Colonic mucosa (tissue), 4 donors: Measurements from ENCODE around the gene YAP1. TPM values are rescaled to one million over a fixed set of nuclear protein-coding genes. Genes with fewer than 3 reads are reported as not detected.

Experiments
- DNase-seq: peaks from one replicate; pipeline ENCODE4 v3.0.0-alpha.2; 2020
- H3K27ac ChIP-seq: fragments of 200-600 bp; one replicate; pipeline ENCODE4 v1.8.0; 2021
- H3K27me3 ChIP-seq: fragments of 200-600 bp; one replicate; pipeline ENCODE4 v1.8.0; 2021
- H3K36me3 ChIP-seq: fragments of 200-600 bp; one replicate; pipeline ENCODE4 v1.8.0; 2021
- H3K4me1 ChIP-seq: fragments of 200-600 bp; one replicate; pipeline ENCODE4 v1.8.0; 2021; ENCODE audit warnings: mild to moderate bottlenecking
- H3K4me3 ChIP-seq: fragments of 200-600 bp; one replicate; pipeline ENCODE4 v1.8.0; 2021
- H3K9ac ChIP-seq, 2 donors: one replicate each; pipeline ENCODE4 v1.7.0; 2013; ENCODE audit warnings: control low read depth in 2 of 2, low read depth in 2 of 2, low read length in 2 of 2
- H3K9me3 ChIP-seq: fragments of 200-600 bp; one replicate; pipeline ENCODE4 v1.8.0; 2021
- intact Hi-C: fragments of 100-400 bp; cut with DNase I; formaldehyde crosslinking; loops from one replicate; pipeline ENCODE4 v1.14.1; 2022
- total RNA-seq, 2 donors: library from RNA; stranded (reverse); fragmentation: NEBNext Ultra II Directional in 1 of 2; extraction: Animal tissue kit (Norgen Biotek cat#: 25700) in 1 of 2; gene quantifications; one replicate each; pipeline ENCODE4 v1.2.1, GENCODE V29; 2021
- TF ChIP-seq, protein P1 (sequence below): fragments of 200-600 bp; IDR thresholded peaks from one replicate; pipeline ENCODE4 v1.8.0; 2022; ENCODE audit warnings: antibody characterized with exemption, mild to moderate bottlenecking
- donor health status: healthy.
- donor health status: DM: no; HTN: no; CAD: no.
- donor health status: DM: no; HTN: no; CAD: no.

YAP1 gene
- total RNA-seq, 2 donors from 2014 or later = 43.9 to 71.7 TPM

DNA sequence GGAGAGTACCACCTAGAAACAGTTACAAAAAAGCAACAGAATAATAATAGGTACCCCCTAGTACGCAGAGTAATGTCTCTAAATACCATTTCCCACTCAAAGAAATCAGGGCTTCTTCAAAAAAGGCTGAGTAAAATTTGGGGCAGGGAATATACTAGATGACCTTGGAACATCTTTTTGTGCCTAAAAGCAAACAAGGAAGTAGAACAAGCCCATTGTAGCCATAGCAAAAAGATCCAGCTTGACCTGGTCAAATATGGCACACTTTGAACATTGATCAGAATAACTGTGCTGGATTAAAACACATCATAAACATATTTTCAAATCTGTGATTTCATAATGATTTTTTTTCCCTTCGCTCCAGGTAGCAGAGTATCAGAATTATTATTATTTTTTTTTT is 91.5 kb downstream of the YAP1 start:
- H3K9me3 ChIP-seq = no peaks in the 10 kb centered on the region
- no peaks in the 10 kb centered on the region for H3K4me1 ChIP-seq
- DNase-seq = no peak
- intact Hi-C loops = no loop called here
- H3K36me3 ChIP-seq = no peaks in the 10 kb centered on the region
- H3K4me3 ChIP-seq = no peak overlapping the region
- no peak overlapping the region for H3K9ac ChIP-seq
- H3K27me3 ChIP-seq = no peaks in the 10 kb centered on the region
- H3K27ac ChIP-seq = no peak overlapping the region
- TF ChIP-seq, protein P1, sequence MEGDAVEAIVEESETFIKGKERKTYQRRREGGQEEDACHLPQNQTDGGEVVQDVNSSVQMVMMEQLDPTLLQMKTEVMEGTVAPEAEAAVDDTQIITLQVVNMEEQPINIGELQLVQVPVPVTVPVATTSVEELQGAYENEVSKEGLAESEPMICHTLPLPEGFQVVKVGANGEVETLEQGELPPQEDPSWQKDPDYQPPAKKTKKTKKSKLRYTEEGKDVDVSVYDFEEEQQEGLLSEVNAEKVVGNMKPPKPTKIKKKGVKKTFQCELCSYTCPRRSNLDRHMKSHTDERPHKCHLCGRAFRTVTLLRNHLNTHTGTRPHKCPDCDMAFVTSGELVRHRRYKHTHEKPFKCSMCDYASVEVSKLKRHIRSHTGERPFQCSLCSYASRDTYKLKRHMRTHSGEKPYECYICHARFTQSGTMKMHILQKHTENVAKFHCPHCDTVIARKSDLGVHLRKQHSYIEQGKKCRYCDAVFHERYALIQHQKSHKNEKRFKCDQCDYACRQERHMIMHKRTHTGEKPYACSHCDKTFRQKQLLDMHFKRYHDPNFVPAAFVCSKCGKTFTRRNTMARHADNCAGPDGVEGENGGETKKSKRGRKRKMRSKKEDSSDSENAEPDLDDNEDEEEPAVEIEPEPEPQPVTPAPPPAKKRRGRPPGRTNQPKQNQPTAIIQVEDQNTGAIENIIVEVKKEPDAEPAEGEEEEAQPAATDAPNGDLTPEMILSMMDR = no peak

DNA sequence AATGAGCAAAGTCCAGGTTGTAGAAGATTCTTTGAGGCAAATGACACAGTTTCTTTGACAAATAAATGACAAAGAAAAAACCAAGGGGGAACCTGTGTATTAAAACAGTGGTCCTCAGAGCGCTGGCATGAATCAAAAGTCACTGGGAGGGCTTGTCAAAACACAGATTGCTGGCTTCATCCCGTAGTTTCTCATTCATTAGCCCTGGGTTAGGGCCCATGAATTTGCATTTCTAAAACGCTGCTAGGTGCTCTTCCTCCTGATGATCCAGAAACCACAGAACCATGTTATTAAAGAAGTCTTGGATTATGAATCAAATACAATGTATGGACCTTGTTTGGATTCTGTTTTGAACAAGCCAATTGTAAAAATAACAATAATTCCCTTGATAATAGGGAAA is 92.7 kb downstream of the YAP1 start:
- intact Hi-C loops = no loop called here
- Histone ChIP-seq H3K4me1 (no peaks in the 10 kb centered on the region), H3K4me3 (no peak overlapping the region), H3K27me3 (no peaks in the 10 kb centered on the region), H3K9me3 (no peaks in the 10 kb centered on the region), H3K27ac (no peak overlapping the region), H3K9ac (no peak overlapping the region), H3K36me3 (no peaks in the 10 kb centered on the region)
- no peak for DNase-seq
- TF ChIP-seq, protein P1 = no peak

DNA sequence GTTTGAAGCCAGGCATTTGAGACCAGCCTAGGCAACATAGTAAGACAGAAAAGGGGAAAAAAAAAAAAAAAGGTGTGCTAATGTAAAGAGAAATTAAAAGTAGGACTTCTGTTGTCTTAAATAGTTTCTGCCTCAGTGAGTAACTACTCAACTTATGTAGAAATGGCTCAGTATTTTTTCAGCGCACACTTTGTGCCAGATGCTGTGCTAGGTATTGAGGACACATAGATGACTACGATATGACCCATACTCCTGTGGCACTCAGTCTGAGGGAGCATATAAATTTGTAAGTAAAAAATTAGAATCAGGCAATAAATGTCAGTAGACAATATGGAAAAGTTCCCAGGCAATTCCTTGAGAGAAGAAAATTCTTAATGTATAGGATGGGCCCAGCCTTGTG is 93.9 kb downstream of the YAP1 start:
- H3K4me3 ChIP-seq = no peak overlapping the region

DNA sequence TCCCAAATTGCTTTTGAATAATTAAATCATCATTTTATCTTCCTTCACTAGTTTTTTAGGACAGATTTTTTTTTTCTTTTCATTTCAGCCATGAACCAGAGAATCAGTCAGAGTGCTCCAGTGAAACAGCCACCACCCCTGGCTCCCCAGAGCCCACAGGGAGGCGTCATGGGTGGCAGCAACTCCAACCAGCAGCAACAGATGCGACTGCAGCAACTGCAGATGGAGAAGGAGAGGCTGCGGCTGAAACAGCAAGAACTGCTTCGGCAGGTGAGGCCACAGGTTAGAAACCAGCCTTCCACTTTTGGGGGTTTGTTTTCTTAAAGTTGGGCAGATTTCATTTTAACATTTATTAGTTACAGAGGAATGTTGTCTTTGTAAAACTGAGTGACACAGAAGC is 95.6 kb downstream of the YAP1 start:
- TF ChIP-seq, protein P1 = no peak
- Histone ChIP-seq H3K4me1 (no peaks in the 10 kb centered on the region), H3K9ac (no peak overlapping the region), H3K27me3 (no peaks in the 10 kb centered on the region), H3K27ac (no peak overlapping the region), H3K9me3 (no peaks in the 10 kb centered on the region), H3K4me3 (no peak overlapping the region), H3K36me3 (peaks cover 8% of the 10 kb centered on the region)
- intact Hi-C loops = no loop called here
- no peak for DNase-seq

More for the DNA sequence above, 93.9 kb downstream of the YAP1 start:
- TF ChIP-seq, protein P1 = no peak
- intact Hi-C loops = no loop called here
- no peaks in the 10 kb centered on the region for H3K27me3 ChIP-seq
- H3K9ac ChIP-seq = no peak overlapping the region
- no peaks in the 10 kb centered on the region for H3K9me3 ChIP-seq
- H3K4me1 ChIP-seq = no peaks in the 10 kb centered on the region
- H3K27ac ChIP-seq = no peak overlapping the region
- DNase-seq = no peak
- H3K36me3 ChIP-seq = no peaks in the 10 kb centered on the region

DNA sequence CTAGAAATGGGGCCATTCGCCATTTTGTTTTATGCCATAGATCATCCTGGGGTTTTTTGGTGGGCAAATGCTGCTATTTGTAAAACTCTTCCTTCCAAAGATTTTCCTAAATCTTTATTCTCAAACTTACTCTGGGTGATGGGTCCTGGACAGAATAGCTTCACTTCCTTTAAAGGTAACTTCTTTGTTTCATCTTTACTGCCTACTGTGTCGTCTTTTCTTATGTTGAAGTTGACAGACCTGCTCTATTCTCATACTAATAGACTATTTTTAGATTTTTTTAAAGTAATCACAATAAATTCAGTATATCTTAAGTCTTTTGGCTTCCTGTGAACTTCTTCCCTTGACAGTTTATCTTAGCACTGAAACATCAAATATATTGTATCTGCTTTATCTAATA is 98.6 kb downstream of the YAP1 start:
- DNase-seq = no peak
- Histone ChIP-seq H3K27me3 (no peaks in the 10 kb centered on the region), H3K9ac (no peak overlapping the region), H3K4me1 (no peaks in the 10 kb centered on the region), H3K27ac (no peak overlapping the region), H3K36me3 (peaks cover 8% of the 10 kb centered on the region), H3K4me3 (no peak overlapping the region), H3K9me3 (no peaks in the 10 kb centered on the region)
- intact Hi-C loops = no loop called here
- TF ChIP-seq, protein P1 = no peak

DNA sequence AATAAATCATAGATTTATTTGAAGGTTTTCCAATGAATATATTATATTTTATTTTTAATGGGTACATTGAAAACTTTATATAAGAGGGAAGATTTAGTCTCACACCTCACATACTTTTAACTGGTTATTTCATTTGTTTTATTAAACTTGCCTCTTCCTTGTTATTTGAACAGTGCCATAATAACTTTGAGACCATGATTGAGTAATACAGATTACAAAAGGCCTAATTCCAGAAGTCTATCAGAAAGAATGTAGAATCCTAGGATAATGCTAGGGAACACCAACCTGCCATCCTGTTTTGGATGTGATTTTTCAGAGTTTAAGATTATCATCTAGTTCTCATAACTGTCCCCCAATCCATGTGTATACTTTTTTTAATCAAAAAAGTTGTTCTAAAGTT is 104.4 kb downstream of the YAP1 start:
- Histone ChIP-seq H3K36me3 (peaks cover 6% of the 10 kb centered on the region), H3K9ac (no peak overlapping the region), H3K9me3 (no peaks in the 10 kb centered on the region), H3K4me1 (no peaks in the 10 kb centered on the region), H3K4me3 (no peak overlapping the region), H3K27ac (no peak overlapping the region), H3K27me3 (no peaks in the 10 kb centered on the region)
- DNase-seq = no peak
- TF ChIP-seq, protein P1 = no peak
- intact Hi-C loops = no loop called here
